ENCODE data around the gene ACSL1.

The ACSL1 gene

DNA sequence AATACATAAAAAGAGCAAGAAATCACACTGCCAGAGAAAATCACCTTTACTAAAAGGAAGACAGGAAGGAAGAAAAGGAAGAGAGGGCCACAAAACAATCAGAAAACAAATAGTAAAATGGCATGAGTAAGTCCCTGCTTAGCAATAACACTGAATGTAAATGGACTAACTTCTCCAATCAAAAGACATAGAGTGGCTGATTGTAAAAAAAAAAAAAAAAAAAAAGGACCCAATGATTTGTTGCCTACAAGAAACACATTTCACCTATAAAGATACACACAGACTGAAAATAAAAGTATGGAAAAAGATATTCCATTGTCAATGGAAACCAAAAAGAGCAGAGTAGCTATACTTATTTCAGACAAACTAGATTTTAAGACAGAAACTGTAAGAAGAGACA, 104.5 kb downstream of the ACSL1 start:
- no peak for DNase-seq (ENCODE audit: low read depth)
- H3K4me3 ChIP-seq (ENCODE audit: low read length): no peak overlapping the region
- no peak for TF ChIP-seq CTCF (conservative IDR thresholded peaks at IDR 0.05; ENCODE audit: low read length)

DNA sequence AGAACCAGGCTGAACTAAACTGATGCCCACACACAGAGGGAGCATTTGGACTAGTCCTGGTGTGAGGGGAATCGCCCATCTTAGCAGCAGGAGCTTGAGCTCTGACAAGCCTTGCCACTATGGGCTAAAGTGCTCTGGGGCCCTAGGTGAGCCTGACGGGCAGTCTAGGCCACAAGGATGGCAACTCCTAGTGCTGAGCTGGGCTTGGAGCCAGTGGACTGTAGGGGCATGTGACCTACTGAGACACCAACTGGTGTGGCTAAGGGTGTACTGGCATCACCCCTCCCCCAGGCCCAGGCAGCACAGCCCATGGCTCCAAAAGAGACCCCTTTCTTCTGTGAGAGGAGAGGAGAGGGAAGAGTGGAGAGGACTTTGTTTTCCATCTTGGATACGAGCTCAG, 106.4 kb downstream of the ACSL1 start:
- no peak for TF ChIP-seq CTCF (conservative IDR thresholded peaks at IDR 0.05; ENCODE audit: low read length)
- no peak overlapping the region for H3K4me3 ChIP-seq (ENCODE audit: low read length)
- DNase-seq (ENCODE audit: low read depth): no peak

- TF ChIP-seq CTCF (conservative IDR thresholded peaks at IDR 0.05; ENCODE audit: low read length): no peak
- H3K4me3 ChIP-seq (ENCODE audit: low read length): no peak overlapping the region
- DNase-seq (ENCODE audit: low read depth): no peak
These were observed 110.2 kb downstream of the ACSL1 start for GRCh38 chr4:184715526-184715925.

GRCh38 chr4:184713887-184714286, 111.9 kb downstream of the ACSL1 start:
- no peak for TF ChIP-seq CTCF (conservative IDR thresholded peaks at IDR 0.05; ENCODE audit: low read length)
- DNase-seq (ENCODE audit: low read depth): no peak
- no peak overlapping the region for H3K4me3 ChIP-seq (ENCODE audit: low read length)

DNA sequence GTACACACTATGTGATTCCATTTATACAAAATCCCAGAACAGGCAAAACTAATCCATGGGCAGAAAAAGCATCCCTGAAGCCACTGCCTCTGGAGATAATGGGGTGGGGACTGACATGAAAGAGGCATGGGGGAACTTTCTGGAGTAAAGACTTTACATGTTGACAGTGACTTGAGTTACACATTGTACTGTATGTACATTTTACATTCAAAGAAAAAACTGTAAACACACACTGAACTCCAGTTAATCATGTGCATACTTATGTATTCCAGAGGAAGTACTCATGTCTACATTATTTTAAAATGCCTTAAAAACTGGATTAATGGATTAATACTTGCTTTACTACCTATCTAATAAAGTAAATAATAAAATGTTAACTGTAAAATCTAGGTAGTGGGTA, 113.4 kb downstream of the ACSL1 start:
- no peak for DNase-seq (ENCODE audit: low read depth)
- no peak overlapping the region for H3K4me3 ChIP-seq (ENCODE audit: low read length)
- TF ChIP-seq CTCF (conservative IDR thresholded peaks at IDR 0.05; ENCODE audit: low read length): no peak

DNA sequence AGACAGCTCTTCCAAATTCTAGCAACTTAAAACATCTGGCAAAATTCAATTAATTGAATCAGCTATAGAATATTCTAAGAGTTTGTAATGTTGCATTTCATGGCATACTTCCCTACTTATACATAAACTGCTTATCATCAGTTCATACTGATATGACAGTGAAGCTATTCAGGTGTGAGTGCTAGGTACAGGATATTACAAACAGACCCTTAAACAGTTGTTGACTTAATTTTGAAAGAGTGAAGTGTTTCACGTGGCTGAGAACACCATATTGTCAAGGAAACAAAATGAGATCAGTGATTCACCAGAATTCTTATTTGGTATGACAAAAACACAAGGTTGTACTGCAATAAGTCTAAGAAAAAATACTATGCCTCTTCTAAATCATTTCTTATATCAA, 119.3 kb downstream of the ACSL1 start:
- no peak for DNase-seq (ENCODE audit: low read depth)
- no peak overlapping the region for H3K4me3 ChIP-seq (ENCODE audit: low read length)
- no peak for TF ChIP-seq CTCF (conservative IDR thresholded peaks at IDR 0.05; ENCODE audit: low read length)

GRCh38 chr4:184705692-184706091, 120.1 kb downstream of the ACSL1 start:
- DNase-seq (ENCODE audit: low read depth): no peak
- no peak overlapping the region for H3K4me3 ChIP-seq (ENCODE audit: low read length)
- TF ChIP-seq CTCF (conservative IDR thresholded peaks at IDR 0.05; ENCODE audit: low read length): no peak

Measured in AG10803 (cell line).